Nephron (organoid): ENCODE results near the gene FGFR2.

ENCODE experiments used
- H3K27ac Mint-ChIP-seq, 3 experiments: 2 replicates each; pipeline ENCODE4 v1.8.0; 2020; ENCODE audit warnings: mixed read lengths in 3 of 3, mild to moderate bottlenecking in 2 of 3, moderate library complexity in 1 of 3
- H3K27me3 Mint-ChIP-seq: 2 replicates; pipeline ENCODE4 v1.8.0; 2021; ENCODE audit warnings: low read depth, mild to moderate bottlenecking, moderate library complexity, mixed read lengths
- H3K36me3 Mint-ChIP-seq: 2 replicates; pipeline ENCODE4 v1.8.0; 2020; ENCODE audit warnings: low read depth, mixed read lengths
- H3K4me1 Mint-ChIP-seq: 2 replicates; pipeline ENCODE4 v1.8.0; 2020; ENCODE audit warnings: mixed read lengths
- H3K4me3 Mint-ChIP-seq, 3 experiments: 2 replicates each; pipeline ENCODE4 v1.8.0; 2020; ENCODE audit warnings: mild to moderate bottlenecking in 3 of 3, mixed read lengths in 3 of 3, moderate library complexity in 2 of 3
- H3K9me3 Mint-ChIP-seq: 2 replicates; pipeline ENCODE4 v1.8.0; 2020; ENCODE audit warnings: mixed read lengths
- CTCF ChIP-seq, 3 experiments: fragments of 200-600 bp; sonication (generic); IDR thresholded peaks; one replicate each; pipeline ENCODE4 v1.5.0; 2021; ENCODE audit warnings: antibody characterized with exemption in 3 of 3; ENCODE audit not compliant: unreplicated experiment in 3 of 3

FGFR2 gene

GRCh38 chr10:121449482-121449924, 148.7 kb downstream of the FGFR2 start:
- no peaks in the 10 kb centered on the region for H3K36me3 Mint-ChIP-seq
- H3K9me3 Mint-ChIP-seq: no peaks in the 10 kb centered on the region
- H3K4me3 Mint-ChIP-seq: peak overlapping the region in 2 of 3 experiments; percentile 29 to 48
- peaks cover 27% of the 10 kb centered on the region for H3K4me1 Mint-ChIP-seq
- no peak for TF ChIP-seq CTCF (IDR thresholded peaks at IDR 0.05; ENCODE audit: unreplicated experiment in 3 of 3)
- peaks cover 20% of the 10 kb centered on the region for H3K27me3 Mint-ChIP-seq
- peak overlapping the region; percentile 91 to 97 (median 96) for H3K27ac Mint-ChIP-seq

DNA sequence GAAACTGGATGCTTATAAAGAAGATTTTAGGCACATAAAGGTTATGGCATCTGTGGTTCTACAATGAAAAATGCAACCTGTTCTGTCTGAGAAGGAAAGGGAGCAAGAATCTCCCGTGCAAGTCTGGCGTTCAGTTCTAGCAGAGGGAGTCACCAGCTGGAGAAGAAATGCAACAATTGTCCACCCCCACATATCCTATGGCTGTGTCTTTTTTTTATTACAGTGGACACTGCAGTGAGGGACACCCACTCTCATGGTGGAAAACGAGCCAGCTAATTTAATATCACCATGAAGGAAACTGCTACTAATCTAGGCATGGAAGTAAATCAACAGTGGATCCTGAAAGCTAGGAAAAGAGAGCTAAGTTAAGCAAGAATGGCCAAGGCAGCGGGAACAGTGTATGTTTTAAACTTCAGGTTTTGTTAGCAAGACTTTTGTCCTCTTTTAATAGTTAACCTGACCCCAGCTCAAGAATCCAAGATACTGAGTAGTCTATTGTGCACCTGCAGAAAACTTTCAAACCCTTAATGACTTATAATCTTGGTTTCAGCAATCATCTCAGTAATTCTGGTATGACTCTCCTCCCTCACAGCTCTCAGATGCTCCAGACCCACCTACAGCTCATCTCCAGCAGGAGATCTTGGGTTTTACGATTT, 149.3 kb downstream of the FGFR2 start:
- H3K36me3 Mint-ChIP-seq: no peaks in the 10 kb centered on the region
- peaks cover 24% of the 10 kb centered on the region for H3K27me3 Mint-ChIP-seq
- H3K4me1 Mint-ChIP-seq: peaks cover 29% of the 10 kb centered on the region
- H3K27ac Mint-ChIP-seq: peak overlapping the region; percentile 91 to 97 (median 96)
- no peaks in the 10 kb centered on the region for H3K9me3 Mint-ChIP-seq
- no peak for TF ChIP-seq CTCF (IDR thresholded peaks at IDR 0.05; ENCODE audit: unreplicated experiment in 3 of 3)
- H3K4me3 Mint-ChIP-seq: peak overlapping the region; percentile 1 to 48 (median 29)

- Mint-ChIP-seq H3K27ac (peak overlapping the region in 1 of 3 experiments; percentile 16), H3K27me3 (peaks cover 19% of the 10 kb centered on the region), H3K4me3 (no peak overlapping the region), H3K9me3 (no peaks in the 10 kb centered on the region), H3K36me3 (no peaks in the 10 kb centered on the region), H3K4me1 (peaks cover 26% of the 10 kb centered on the region)
- no peak for TF ChIP-seq CTCF (IDR thresholded peaks at IDR 0.05; ENCODE audit: unreplicated experiment in 3 of 3)
Measured at GRCh38 chr10:121444520-121445165, 153.6 kb downstream of the FGFR2 start.

GRCh38 chr10:121442086-121442935, 155.9 kb downstream of the FGFR2 start:
- Mint-ChIP-seq H3K36me3 (no peaks in the 10 kb centered on the region), H3K9me3 (no peaks in the 10 kb centered on the region), H3K4me1 (peaks cover 23% of the 10 kb centered on the region), H3K27me3 (peaks cover 8% of the 10 kb centered on the region), H3K27ac (no peak overlapping the region), H3K4me3 (no peak overlapping the region)
- no peak for TF ChIP-seq CTCF (IDR thresholded peaks at IDR 0.05; ENCODE audit: unreplicated experiment in 3 of 3)

GRCh38 chr10:121440461-121440860, 157.8 kb downstream of the FGFR2 start:
- Mint-ChIP-seq H3K36me3 (no peaks in the 10 kb centered on the region), H3K27ac (no peak overlapping the region)

More at GRCh38 chr10:121440461-121440860, 157.8 kb downstream of the FGFR2 start:
- no peak overlapping the region for H3K4me3 Mint-ChIP-seq
- H3K27me3 Mint-ChIP-seq: peaks cover 8% of the 10 kb centered on the region
- peaks cover 39% of the 10 kb centered on the region for H3K4me1 Mint-ChIP-seq
- no peak for TF ChIP-seq CTCF (IDR thresholded peaks at IDR 0.05; ENCODE audit: unreplicated experiment in 3 of 3)
- H3K9me3 Mint-ChIP-seq: no peaks in the 10 kb centered on the region
